ENCODE measurements around the gene HDHD5.
A peak's percentile ranks its signal among the peaks of the same experiment; 100 is the strongest.

HDHD5 gene

DNA sequence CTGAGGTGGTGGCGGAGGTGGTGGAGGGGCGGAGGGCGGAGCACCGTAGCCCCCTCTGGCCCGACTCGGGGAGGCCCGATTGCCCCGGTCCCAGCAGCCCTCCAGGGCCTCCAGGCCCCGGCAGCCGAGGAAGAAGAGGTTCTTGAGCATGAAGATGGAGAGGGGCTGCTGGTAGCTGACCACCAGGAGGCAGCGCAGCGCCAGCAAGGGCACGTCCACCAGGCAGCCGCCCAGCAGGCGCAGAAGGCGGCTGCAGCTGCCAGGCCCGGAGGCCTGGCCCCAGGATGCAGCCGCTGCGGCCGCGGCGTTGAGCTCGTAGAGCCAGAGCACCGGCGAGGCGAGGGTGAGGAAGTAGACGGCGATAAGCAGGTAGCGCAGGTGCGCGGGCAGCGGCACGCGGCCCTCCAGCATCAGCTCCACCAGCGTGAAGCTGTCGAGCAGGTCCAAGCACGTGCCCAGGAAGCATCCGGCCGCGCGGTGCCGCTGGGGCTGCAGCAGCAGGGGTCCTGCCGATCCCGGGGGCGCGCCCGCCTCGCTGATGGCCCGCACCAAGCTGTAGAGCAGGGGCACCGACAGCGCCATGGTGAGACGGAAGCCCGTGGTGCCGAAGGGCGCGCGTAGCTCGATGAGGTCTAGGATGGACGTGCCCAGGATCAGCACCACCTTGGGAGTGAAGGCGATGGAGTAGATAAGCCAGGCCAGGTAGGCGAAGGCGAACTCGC, 39.4 kb downstream of the HDHD5 start:
- DNase-seq, result no peak

DNA sequence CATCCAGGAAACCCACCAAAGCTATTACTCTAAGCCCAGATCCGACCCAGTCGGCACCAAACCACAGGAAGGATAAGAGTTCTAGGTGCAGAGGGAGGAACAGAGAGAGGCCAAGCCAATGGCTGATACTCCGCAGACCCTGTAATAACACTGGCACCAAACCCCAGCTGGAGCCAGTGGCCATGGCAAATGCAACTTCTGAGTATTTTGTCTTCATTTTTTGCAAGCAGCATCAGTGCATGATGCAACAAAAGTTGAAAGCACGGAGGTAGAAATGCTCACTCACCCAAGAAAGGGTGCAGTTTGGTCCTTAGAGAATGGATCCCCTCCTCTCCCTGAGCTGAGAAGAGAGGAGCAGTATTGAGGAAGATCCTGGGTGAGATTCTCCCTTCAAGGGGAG, 40.7 kb downstream of the HDHD5 start:
- no peak for DNase-seq

DNA sequence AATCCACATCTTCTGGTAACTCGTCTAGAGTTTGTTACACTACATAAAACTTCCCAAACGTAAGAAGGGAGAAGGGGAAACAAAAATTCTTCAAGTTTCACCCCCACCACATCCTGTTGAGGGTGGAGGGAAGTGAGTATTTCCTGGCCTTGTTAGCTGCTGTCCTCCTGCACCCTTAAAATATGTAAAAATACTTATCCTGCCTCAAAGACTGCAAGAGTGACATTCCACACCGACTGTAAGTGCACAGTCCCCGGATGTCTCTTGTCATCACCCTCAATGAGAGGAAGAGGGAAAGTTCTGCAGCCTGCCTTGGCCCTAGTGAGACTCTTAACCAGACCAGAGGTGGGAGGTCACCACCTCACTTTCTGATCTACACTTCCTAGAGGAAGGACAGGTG, 41.2 kb downstream of the HDHD5 start:
- DNase-seq, result no peak

DNA sequence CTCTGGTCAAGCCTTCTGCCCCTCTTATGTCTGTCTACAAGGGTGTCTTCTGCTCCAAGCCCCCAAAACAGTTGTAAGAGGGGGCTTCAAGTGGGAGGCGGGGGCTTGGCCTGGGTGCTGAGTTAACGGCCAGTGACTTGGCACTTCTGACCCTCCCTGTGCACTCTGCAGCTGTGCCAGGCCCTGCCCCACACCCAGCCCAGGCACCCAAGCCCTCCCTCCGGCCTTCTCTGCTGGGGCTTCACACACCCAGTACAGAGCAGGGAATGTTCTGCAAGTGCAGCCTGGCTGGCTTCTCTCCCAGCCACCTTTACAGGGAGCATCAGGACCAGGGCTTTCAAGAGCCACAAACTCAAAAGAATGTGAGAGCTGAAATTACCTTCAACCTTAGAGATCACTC, 41.7 kb downstream of the HDHD5 start:
- no peak for DNase-seq

DNA sequence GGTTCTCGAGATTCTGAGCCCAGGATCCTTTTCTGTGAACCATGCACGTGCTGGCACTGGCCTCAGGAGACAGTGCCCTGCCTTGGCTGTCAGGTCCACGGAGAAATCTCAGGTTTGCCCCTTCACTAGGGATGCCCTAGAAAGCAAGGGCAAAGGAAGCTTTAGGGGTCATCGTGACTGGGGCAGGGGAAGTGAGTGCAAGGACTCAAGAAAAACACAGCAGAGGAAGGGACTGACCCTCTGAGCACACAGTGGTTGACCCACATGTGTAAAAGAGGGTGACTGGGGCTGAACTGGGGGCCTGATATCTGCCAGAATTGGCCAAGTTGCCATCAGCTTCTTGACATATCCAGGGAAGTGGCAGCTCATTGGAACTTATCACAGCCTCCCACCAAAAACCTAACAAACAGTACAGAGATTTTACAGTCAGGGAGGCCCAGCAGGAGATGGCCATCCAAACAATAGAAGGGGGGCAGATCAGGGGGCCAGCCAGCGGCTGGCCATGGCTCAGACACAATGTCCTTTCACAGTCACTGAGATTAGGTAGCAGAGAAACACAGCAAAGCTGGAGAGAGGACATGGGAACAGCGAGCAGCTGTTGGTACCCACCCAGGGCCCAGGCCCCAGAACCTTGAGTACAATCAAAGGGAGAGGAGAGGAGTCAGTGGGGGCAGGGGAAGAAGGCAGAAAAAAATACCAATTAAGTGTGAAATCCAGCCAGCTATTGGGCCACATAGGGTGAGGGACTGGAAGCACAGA, 42.3 kb downstream of the HDHD5 start:
- DNase-seq, result no peak

DNA sequence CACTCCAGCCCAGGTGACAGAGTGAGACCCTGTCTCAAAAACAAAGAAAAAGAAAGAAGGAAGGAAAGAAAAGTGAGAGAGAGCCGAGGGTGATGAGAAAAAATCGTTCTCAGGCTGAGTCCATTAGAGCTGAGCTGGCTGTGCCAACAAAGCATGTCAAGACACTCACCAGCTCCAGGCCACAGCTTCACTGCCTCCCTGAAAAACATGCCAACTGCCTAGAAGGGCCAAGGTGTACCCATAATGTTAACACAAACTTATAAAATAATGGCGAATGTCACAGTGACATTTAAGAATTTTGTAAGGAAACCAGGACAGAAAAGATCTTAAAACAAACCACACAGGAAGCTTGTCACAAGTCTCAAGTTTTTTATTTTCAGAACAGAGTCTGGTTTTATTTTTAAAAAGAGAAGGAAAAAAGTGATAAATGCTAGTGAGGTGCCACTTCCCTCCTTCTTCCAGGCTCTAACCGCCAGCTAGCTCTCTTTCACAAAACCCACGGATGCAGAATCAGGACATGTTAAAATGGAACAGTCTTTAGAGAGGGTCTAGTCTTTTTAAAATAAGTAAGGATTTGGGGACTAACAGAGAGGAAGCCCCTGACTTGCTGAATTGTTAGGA, 43.0 kb downstream of the HDHD5 start:
- no peak for DNase-seq

DNA sequence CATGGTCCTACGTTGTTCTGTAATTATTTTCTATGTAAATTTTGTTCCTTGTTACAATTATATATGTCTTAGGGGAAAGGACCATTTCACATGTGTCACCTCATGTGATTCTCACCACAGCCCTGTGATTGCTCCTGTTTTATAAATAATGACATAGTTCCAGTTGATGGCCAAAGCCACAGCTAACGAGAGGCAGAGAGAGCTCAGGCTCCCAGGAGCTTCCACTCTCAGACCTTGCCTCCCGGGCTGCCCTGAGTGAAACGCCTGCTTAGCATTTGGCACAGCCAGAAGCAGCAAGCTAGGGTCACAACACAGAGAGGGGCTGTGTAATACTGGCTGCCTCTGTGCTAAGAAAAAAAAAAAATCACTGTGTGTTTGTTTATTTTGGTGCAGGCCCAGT, 43.8 kb downstream of the HDHD5 start:
- no peak for DNase-seq

DNA sequence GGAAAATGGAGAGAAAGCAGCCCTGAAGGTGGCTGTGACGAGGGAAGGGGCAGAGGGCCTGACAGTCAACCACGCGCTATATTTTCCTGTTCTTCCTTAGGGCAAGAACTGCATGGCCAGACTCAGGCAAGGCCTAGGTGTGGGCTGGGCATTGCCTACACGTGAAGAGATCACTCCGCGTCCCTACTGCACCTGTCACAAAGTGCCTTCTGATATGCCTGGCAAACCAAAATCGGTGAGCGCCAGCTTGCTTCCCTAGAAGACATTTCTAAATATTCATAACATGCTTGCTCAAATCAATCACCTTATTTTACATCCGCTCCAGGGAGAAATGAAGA, 44.2 kb downstream of the HDHD5 start:
- DNase-seq, result no peak

DNA sequence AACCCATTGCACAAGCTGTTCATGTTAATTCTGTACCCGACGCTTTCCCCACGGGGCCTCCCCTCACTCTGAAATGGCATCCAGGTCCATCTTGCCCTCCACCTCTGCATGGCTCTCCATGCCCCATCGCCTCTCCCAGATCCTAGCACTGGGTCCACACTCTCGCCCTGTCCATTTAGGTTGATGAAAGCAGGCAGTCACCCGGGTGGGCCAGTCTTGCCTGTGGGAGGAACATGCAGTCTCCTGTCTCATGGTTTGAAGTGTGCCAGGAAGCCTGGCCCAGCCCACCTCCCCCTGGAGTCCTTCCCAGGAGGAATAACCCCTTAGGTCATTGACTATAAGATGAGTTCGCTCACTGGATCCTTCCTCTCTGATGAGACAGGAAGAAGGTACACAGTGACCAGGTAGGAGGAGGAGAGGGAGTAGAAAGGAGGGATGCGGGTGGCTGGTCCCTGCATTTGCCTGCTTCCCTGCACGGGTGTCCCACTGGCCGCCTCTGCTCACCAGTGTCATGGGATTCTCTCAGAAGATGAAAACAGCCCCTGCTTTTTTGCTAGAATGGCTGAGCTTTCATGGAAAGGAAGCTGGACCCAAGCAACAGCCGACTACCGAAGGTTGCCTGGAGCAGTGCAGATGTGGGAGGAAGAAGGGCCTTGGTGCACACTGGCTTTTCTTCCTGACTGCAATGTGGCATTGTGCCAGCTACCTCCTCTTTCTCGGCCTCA, 44.7 kb downstream of the HDHD5 start:
- no peak for DNase-seq

DNA sequence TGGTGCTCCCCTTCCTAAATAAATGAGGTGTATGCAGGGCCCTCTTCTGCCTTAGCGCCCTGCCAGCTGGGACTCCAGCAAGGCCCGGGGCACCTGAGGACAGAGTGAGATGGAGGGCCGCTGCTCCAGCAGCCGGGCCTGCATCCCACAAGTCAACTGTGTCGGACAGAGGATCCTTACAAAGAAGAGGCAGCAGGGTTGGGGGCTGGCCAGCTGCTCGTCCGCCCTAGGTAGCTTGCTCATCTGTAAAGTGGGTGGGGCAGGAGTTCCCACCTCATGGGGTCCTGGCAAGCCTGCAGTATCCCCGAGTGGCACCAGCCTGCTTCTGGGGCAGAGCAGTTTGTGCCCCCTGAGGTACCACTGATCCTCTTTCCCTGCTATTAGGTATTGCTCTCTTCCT, 45.5 kb downstream of the HDHD5 start:
- no peak for DNase-seq

DNA sequence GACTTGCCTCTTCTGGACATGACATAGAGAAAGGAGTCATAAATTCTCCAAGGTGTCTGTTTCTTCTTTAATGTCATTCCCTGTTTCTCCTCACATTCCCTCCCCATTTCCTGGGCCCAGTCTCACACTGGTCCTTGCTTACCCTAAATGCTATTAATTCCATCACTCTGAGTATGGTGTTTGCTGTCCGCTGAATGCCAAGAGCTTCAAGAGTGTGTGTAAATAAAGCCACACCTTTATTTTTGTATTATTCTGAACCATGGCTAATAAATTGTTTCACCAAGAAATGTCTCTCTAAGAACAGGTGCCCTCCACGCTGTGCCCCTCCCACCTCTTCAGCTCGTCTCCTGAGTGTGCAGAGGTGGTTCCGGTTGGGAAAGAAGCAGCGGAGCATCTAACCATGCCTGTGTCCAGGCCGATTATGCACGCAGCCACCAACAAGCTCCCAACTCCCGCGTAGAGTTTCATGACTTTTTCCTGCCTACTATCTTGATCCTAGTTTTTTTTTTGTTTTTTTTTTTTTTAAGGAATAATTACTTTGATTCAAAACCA, 46.5 kb downstream of the HDHD5 start:
- DNase-seq, result no peak

DNA sequence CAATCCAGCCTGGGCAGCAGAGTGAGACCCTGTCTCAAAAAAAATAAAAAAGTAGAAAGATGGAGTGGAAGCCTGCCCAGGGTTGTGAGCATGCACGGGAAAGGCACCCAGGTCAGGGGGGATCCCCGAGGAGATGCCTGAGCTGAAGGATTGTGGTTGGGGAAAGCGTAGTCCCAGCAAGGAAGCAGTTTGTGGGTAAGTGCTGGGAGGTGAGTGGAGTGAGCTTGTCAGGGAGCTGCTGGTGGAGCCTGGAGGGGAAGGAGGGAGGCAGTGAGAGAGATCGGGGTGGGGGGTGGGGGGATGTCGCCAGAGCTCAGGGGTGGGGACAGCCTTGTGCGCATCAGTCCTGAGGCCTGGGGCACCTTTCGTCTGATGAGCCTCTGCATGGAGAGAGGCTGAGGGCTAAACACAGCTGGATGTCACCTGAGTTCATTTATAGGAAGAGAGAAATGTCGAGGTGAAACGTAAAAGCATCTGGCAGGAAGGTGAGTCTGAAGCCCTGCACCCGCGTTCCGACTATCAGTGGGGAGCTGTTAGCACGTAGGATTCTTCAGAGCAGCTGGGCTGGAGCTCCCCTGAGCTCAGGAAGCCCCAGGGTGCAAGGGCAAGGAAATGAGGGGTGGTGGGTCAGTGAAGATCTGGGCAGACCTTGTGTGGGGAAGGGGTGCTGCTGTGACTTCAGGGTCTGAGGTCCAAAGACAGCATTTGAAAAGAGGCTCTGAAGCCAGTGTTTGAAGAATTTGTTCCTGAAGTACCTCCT, 48.1 kb downstream of the HDHD5 start:
- DNase-seq, result no peak

DNA sequence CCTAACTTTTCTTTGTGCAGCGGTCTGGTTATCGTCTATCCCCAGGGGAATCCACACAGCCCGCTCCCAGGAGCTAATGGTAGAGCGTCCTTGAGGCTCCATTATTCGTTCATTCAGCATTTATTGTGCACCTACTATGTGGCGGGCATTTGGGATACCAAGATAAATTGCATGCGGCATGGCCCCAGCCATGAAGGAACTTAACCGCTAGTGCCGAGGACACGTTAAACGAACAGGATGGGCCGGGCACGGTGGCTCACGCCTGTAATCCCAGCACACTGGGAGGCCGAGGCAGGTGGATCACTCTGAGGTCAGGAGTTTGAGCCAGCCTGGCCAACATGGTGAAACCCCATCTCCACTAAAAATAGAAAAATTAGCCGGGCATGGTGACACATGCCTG, 49.1 kb downstream of the HDHD5 start:
- DNase-seq, result no peak

DNA sequence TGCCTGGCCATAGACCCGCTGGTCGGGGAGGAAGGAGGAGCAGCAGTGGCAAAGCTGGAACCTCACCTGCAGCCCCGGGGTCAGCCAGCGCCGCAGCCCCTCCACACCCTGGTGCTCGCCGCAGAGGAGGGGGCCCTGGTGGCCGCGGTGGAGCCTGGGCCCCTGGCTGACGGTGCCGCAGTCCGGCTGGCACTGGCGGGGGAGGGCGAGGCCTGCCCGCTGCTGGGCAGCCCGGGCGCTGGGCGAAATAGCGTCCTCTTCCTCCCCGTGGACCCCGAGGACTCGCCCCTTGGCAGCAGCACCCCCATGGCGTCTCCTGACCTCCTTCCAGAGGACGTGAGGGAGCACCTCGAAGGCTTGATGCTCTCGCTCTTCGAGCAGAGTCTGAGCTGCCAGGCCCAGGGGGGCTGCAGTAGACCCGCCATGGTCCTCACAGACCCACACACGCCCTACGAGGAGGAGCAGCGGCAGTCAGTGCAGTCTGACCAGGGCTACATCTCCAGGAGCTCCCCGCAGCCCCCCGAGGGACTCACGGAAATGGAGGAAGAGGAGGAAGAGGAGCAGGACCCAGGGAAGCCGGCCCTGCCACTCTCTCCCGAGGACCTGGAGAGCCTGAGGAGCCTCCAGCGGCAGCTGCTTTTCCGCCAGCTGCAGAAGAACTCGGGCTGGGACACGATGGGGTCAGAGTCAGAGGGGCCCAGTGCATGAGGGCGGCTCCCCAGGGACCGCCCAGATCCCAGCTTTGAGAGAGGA, 49.8 kb downstream of the HDHD5 start:
- DNase-seq, result no peak

DNA sequence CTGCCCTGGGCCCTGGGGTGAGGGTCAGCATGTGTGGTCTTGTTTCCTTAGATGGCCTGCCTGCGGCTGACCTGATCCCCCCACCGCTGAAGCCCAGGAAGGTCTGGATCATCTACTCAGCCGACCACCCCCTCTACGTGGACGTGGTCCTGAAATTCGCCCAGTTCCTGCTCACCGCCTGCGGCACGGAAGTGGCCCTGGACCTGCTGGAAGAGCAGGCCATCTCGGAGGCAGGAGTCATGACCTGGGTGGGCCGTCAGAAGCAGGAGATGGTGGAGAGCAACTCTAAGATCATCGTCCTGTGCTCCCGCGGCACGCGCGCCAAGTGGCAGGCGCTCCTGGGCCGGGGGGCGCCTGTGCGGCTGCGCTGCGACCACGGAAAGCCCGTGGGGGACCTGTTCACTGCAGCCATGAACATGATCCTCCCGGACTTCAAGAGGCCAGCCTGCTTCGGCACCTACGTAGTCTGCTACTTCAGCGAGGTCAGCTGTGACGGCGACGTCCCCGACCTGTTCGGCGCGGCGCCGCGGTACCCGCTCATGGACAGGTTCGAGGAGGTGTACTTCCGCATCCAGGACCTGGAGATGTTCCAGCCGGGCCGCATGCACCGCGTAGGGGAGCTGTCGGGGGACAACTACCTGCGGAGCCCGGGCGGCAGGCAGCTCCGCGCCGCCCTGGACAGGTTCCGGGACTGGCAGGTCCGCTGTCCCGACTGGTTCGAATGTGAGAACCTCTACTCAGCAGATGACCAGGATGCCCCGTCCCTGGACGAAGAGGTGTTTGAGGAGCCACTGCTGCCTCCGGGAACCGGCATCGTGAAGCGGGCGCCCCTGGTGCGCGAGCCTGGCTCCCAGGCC, 50.6 kb downstream of the HDHD5 start:
- DNase-seq, result no peak

DNA sequence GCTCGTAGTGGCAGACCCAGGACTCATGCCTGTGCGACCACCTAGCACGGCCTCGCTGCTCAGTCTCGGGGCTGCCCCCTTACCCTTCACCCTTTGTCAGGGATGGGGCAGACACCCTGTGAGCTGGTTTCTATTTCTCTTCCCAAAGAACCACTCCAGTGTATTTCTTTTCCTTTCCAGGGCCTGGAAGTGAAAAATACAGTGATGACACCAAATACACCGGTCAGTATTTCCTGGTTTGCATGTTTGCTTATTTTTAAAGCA, 51.6 kb downstream of the HDHD5 start:
- DNase-seq, result no peak

DNA sequence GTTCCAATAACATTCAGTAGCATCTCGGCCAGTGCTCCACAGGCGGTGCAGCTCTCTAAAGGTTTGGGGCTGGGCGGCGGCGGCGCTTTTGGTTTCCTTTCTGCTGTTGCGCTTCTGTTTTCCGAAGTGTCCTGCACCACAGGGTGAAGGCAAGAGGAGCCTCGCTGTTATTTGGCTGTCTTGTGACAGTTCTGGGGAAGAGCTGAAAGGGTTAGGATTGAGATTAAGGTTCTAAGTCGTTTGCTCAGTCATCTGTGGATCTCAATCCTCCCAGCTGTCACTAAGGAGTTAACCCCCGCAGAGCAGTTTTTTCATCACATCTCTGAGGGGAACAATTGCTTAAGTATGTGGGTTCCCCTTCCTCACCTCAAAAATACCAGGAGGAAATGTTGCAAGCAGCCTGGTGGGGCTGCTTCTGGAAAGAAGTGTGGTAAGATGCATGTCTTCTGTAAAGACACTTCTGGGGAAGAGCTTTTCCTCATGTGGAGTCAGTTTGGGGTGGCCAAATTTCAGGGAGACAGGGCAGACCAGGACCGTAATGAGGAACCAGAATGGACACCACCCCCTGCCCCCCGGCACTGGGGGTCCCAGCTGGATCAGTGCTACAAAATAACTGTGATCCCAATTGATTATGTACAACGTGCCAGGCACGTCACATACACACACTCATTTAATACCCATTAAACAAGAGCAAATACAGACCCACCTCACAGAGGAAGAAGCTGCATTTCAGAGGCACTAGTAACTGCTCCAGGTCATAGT, 52.1 kb downstream of the HDHD5 start:
- DNase-seq, result peak; percentile 34

DNA sequence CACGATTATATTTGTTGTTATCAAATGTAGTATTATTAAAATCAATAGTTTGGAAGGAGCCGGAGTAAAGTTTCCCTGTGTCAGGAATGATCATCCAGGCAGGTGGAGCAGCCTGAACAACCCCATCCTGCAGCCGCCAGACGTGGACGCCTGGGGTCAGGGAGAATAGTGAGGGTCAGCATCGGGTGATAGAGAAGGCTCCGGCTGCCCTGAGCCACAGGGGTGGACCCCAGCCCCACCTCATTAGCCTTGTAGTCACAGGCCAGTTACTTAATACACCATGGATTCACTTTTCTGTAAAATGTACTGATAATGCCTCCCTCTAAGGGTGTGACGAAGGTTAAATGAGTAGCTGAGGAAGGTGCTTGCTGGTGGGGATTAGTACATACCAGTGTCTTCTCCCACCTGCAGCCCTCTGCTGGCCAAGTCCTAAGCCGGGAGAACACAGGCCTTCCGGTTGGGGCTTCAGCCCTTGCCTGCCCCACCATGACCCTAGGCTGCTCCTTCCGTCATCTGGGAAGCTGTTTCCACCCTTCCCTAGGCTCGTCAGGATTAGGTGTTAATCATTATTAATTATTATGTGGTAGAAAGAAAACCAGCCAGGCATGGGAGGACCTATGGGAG, 52.8 kb downstream of the HDHD5 start:
- peak; percentile 8 for DNase-seq

All from activated naive CD4-positive, alpha-beta T cell treated with Interleukin-2 at 50 U/mL for 16 hours (primary cell).